SK-N-SH (cell line): Measurements from ENCODE around the gene BRD9. TPM values are rescaled to one million over a fixed set of nuclear protein-coding genes. Genes with fewer than 3 reads are reported as not detected.

Source experiments
- CTCF ChIA-PET: fragments of 300-600, 350-600 bp; formaldehyde crosslinking; extraction: SDS; loops from one replicate; lab custom pipeline; 2021; lab: Yijun Ruan, JAX
- POLR2A ChIA-PET: fragments of 350-600 bp; sonication (Branson Sonifier 250); formaldehyde crosslinking; extraction: SDS; loops from one replicate; lab custom pipeline; 2020; ENCODE audit warnings: antibody characterized with exemption, inconsistent platforms; lab: Yijun Ruan, JAX
- DNase-seq: peaks from one replicate; pipeline ENCODE4 v3.0.0; 2012
- H2AFZ ChIP-seq: fragments of 200-600 bp; sonication (generic); 2 replicates; pipeline ENCODE4 v1.8.1; 2016; ENCODE audit warnings: antibody characterized with exemption, mild to moderate bottlenecking, low read depth
- H3F3A ChIP-seq: fragments of 200-600 bp; sonication (generic); replicated peaks from 2 replicates; pipeline ENCODE3; 2016; ENCODE audit warnings: antibody characterized with exemption, mild to moderate bottlenecking; ENCODE audit not compliant: insufficient read depth
- H3K27ac ChIP-seq, 2 experiments: fragments of 200-500 bp in 1 of 2; fragments of 200-600 bp in 1 of 2; sonication (Bioruptor generic) in 1 of 2; sonication (generic), shearing (Covaris generic) in 1 of 2; 2 replicates each; pipeline versions ENCODE4 v1.5.1 to v1.6.1; 2014 to 2016; ENCODE audit warnings: low read depth in 2 of 2, inconsistent platforms in 1 of 2, low read length in 1 of 2, mild to moderate bottlenecking in 1 of 2, mixed read lengths in 1 of 2
- H3K27me3 ChIP-seq: fragments of 200-600 bp; sonication (generic), shearing (Covaris generic); 2 replicates; pipeline ENCODE4 v1.6.1; 2016; ENCODE audit warnings: mixed run types; ENCODE audit not compliant: insufficient read depth
- H3K36me3 ChIP-seq, 2 experiments: fragments of 200-500 bp in 1 of 2; fragments of 200-600 bp in 1 of 2; sonication (Bioruptor generic) in 1 of 2; sonication (generic) in 1 of 2; replicated peaks in 1 of 2; 2 replicates each; pipeline versions ENCODE3 to v1.5.1; 2014 to 2016; ENCODE audit warnings: low read length in 1 of 2, mild to moderate bottlenecking in 1 of 2; ENCODE audit not compliant: insufficient read depth in 2 of 2, control insufficient read depth in 1 of 2
- H3K4me1 ChIP-seq, 2 experiments: fragments of 200-500 bp in 1 of 2; fragments of 200-600 bp in 1 of 2; sonication (Bioruptor generic) in 1 of 2; sonication (generic), shearing (Covaris generic) in 1 of 2; 2 replicates each; pipeline versions ENCODE4 v1.5.1 to v1.6.1; 2014 to 2016; ENCODE audit warnings: low read depth in 1 of 2, low read length in 1 of 2, mixed run types in 1 of 2; ENCODE audit not compliant: insufficient read depth in 2 of 2, control insufficient read depth in 1 of 2
- H3K4me2 ChIP-seq: fragments of 200-600 bp; sonication (generic), shearing (Covaris generic); 2 replicates; pipeline ENCODE4 v1.6.1; 2017; ENCODE audit warnings: mixed run types
- H3K4me3 ChIP-seq, 2 experiments: fragments of 200-500 bp in 1 of 2; fragments of 200-600 bp in 1 of 2; sonication (Bioruptor generic) in 1 of 2; sonication (generic), shearing (Covaris generic) in 1 of 2; 2 replicates each; pipeline versions ENCODE4 v1.5.1 to v1.8.1; 2014 to 2016; ENCODE audit warnings: low read depth in 2 of 2, inconsistent platforms in 1 of 2, low read length in 1 of 2, mild to moderate bottlenecking in 1 of 2, mixed read lengths in 1 of 2, moderate library complexity in 1 of 2
- H3K79me2 ChIP-seq: fragments of 200-600 bp; sonication (generic); 2 replicates; pipeline ENCODE4 v1.8.1; 2017; ENCODE audit warnings: mild to moderate bottlenecking; ENCODE audit not compliant: insufficient read depth
- H3K9ac ChIP-seq: fragments of 200-600 bp; sonication (generic); 2 replicates; pipeline ENCODE4 v1.6.1; 2017; ENCODE audit warnings: mixed run types
- H3K9me2 ChIP-seq: fragments of 200-600 bp; sonication (generic); 2 replicates; pipeline ENCODE4 v1.6.1; 2017; ENCODE audit warnings: mixed run types
- H3K9me3 ChIP-seq: fragments of 200-600 bp; sonication (generic); 2 replicates; pipeline ENCODE4 v1.6.1; 2017; ENCODE audit warnings: mixed run types, mild to moderate bottlenecking, moderate library complexity
- H4K20me1 ChIP-seq: fragments of 200-600 bp; sonication (generic); 2 replicates; pipeline ENCODE4 v1.6.1; 2017; ENCODE audit warnings: mild to moderate bottlenecking, mixed run types; ENCODE audit not compliant: insufficient read depth
- CHD2 ChIP-seq: fragments of 150-350 bp; IDR thresholded peaks from 2 replicates; pipeline ENCODE4 v1.6.1; 2018; ENCODE audit warnings: low read length; ENCODE audit not compliant: partially characterized antibody
- ELF1 ChIP-seq: IDR thresholded peaks from 2 replicates; pipeline ENCODE4 v1.4.0; 2012
- EZH2phosphoT487 ChIP-seq: fragments of 200-600 bp; sonication (generic); IDR thresholded peaks from 2 replicates; pipeline ENCODE4 v1.6.1; 2017; ENCODE audit warnings: low read depth, mixed run types, mild to moderate bottlenecking, antibody characterized with exemption, moderate library complexity, borderline replicate concordance
- FOSL2 ChIP-seq: IDR thresholded peaks from 2 replicates; pipeline ENCODE4 v1.4.0; 2012; ENCODE audit warnings: low read depth, mild to moderate bottlenecking, moderate library complexity, borderline replicate concordance
- FOXM1 ChIP-seq: IDR thresholded peaks from 2 replicates; pipeline ENCODE4 v1.4.0; 2012; ENCODE audit warnings: low read depth, mild to moderate bottlenecking
- GABPA ChIP-seq: IDR thresholded peaks from 2 replicates; pipeline ENCODE4 v1.4.0; 2012; ENCODE audit warnings: low read depth, mild to moderate bottlenecking
- MEF2A ChIP-seq: IDR thresholded peaks from 2 replicates; pipeline ENCODE4 v1.4.0; 2012; ENCODE audit warnings: low read depth, borderline replicate concordance
- NRF1 ChIP-seq: IDR thresholded peaks from 2 replicates; pipeline ENCODE4 v1.6.1; 2012; ENCODE audit warnings: low read depth, mild to moderate bottlenecking, low read length
- PBX3 ChIP-seq: IDR thresholded peaks from 2 replicates; pipeline ENCODE4; 2012
- RCOR1 ChIP-seq: fragments of 150-350 bp; IDR thresholded peaks from 2 replicates; pipeline ENCODE4 v1.6.1; 2017; ENCODE audit warnings: antibody characterized with exemption, low read length
- RXRA ChIP-seq: IDR thresholded peaks from 2 replicates; pipeline ENCODE4 v1.4.0; 2012; ENCODE audit warnings: low read depth, mild to moderate bottlenecking, borderline replicate concordance
- TAF1 ChIP-seq: IDR thresholded peaks from 2 replicates; pipeline ENCODE4 v1.6.1; 2012; ENCODE audit warnings: low read depth, mild to moderate bottlenecking, low read length, moderate library complexity, borderline replicate concordance
- TCF12 ChIP-seq: IDR thresholded peaks from 2 replicates; pipeline ENCODE4 v1.4.0; 2012
- WGBS: methylation state at CpG from one replicate; pipeline ENCODE4 v1.1.6; 2017; ENCODE audit warnings: low lambda C conversion rate; 5-methylcytosine and 5-hydroxymethylcytosine counted together
- polyA plus RNA-seq, 3 experiments: library from polyadenylated mRNA; depleted of rRNA; stranded (reverse); fragments of >200 nt; gene quantifications; 2 replicates each; pipeline ENCODE4 v1.2.3, GENCODE V29; 2012
- TF ChIP-seq, protein P1 (sequence below): IDR thresholded peaks from 2 replicates; pipeline ENCODE4 v1.4.0; 2012; ENCODE audit warnings: low read depth

BRD9 gene
- polyA plus RNA-seq, 1 of the 3 experiments (the other 2 are of a cell fraction): 19.5 TPM

- Histone ChIP-seq H2AFZ (no peak overlapping the region), H3K36me3 (no peaks in the 10 kb centered on the region), H3K9ac (no peak overlapping the region), H3K27ac (no peak overlapping the region), H3K27me3 (no peaks in the 10 kb centered on the region), H3K4me1 (peaks cover 0 to 6% of the 10 kb centered on the region in 2 experiments; a peak in 1 of 4 replicates), H4K20me1 (no peaks in the 10 kb centered on the region), H3K4me3 (no peak overlapping the region), H3K4me2 (no peak overlapping the region), H3F3A (no peaks in the 10 kb centered on the region), H3K9me2 (no peaks in the 10 kb centered on the region), H3K79me2 (no peaks in the 10 kb centered on the region), H3K9me3 (no peaks in the 10 kb centered on the region)
- 42% methylated on average over 3 of the region's 3 CpGs for WGBS
- TF ChIP-seq PBX3 (no peak), RXRA (no peak)
- ChIA-PET CTCF (no interaction called here), POLR2A (no interaction called here)
- DNase-seq: no peak
Observed at GRCh38 chr5:819078-819477, 73.5 kb downstream of the BRD9 start.

DNA sequence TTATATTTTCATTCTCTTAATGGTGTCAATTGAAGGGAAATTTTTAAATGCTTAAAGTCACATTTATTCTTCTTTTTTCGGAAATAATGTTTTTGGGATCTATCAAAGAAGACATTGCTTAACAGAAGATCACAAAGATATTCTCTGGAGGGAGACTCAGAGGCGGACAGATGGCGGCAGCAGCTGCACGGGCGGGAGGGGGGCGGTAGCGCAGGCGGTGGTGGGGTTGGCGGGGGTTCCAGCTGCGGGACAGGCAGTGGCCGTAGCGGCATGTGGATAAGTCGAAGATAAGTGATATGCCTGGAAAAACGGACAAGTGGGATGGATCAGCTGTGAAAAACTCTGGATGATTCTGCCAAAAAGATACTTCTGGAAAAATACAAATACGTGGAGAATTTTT is 76.4 kb downstream of the BRD9 start:
- no peak for DNase-seq
- ChIA-PET CTCF (interaction anchor here (0.9 kb wide), 1 partner anchor 145 kb away, joined by 3 read pairs; no protein-coding TSS in a partner anchor), POLR2A (no interaction called here)
- H3K9me3 ChIP-seq: no peaks in the 10 kb centered on the region
- H3K27ac ChIP-seq: no peak overlapping the region
- no peaks in the 10 kb centered on the region for H3F3A ChIP-seq
- no peaks in the 10 kb centered on the region for H3K79me2 ChIP-seq
- TF ChIP-seq TCF12 (no peak), GABPA (no peak), FOXM1 (no peak), CHD2 (no peak), MEF2A (no peak), EZH2phosphoT487 (no peak), TAF1 (no peak), NRF1 (no peak), FOSL2 (no peak), ELF1 (no peak)
- TF ChIP-seq, protein P1, sequence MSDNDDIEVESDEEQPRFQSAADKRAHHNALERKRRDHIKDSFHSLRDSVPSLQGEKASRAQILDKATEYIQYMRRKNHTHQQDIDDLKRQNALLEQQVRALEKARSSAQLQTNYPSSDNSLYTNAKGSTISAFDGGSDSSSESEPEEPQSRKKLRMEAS: no peak
- H3K4me2 ChIP-seq: no peak overlapping the region
- no peak overlapping the region for H2AFZ ChIP-seq
- no peak overlapping the region for H3K9ac ChIP-seq
- no peaks in the 10 kb centered on the region for H3K27me3 ChIP-seq
- 27% methylated on average over 15 of the region's 15 CpGs for WGBS
- H4K20me1 ChIP-seq: no peaks in the 10 kb centered on the region
- no peaks in the 10 kb centered on the region for H3K36me3 ChIP-seq
- H3K4me3 ChIP-seq: no peak overlapping the region
- no peaks in the 10 kb centered on the region for H3K9me2 ChIP-seq
- H3K4me1 ChIP-seq: peaks cover 0 to 3% of the 10 kb centered on the region in 2 experiments; a peak in 1 of 4 replicates

GRCh38 chr5:815449-815848 is 77.2 kb downstream of the BRD9 start:
- no peaks in the 10 kb centered on the region for H4K20me1 ChIP-seq

More at GRCh38 chr5:815449-815848, 77.2 kb downstream of the BRD9 start:
- no peak overlapping the region for H2AFZ ChIP-seq
- H3K4me1 ChIP-seq: no peaks in the 10 kb centered on the region
- no peak for DNase-seq
- 47% methylated on average over 3 of the region's 3 CpGs for WGBS
- POLR2A ChIA-PET: no interaction called here
- no peaks in the 10 kb centered on the region for H3K9me3 ChIP-seq
- no peaks in the 10 kb centered on the region for H3F3A ChIP-seq
- no peaks in the 10 kb centered on the region for H3K79me2 ChIP-seq
- CTCF ChIA-PET: interaction anchor here (0.9 kb wide), 1 partner anchor 144 kb away, joined by 3 read pairs; no protein-coding TSS in a partner anchor
- H3K4me2 ChIP-seq: no peak overlapping the region
- no peak for TF ChIP-seq CHD2
- TF ChIP-seq EZH2phosphoT487: no peak
- TF ChIP-seq RCOR1: no peak
- TF ChIP-seq GABPA: no peak
- no peaks in the 10 kb centered on the region for H3K9me2 ChIP-seq
- no peak overlapping the region for H3K27ac ChIP-seq
- no peaks in the 10 kb centered on the region for H3K36me3 ChIP-seq
- H3K27me3 ChIP-seq: no peaks in the 10 kb centered on the region
- no peak overlapping the region for H3K4me3 ChIP-seq
- H3K9ac ChIP-seq: no peak overlapping the region

Other genes starting within 250 kb of the BRD9 start
- gene TPPP, start 199.4 kb downstream of the BRD9 start, polyA plus RNA-seq (2012; rRNA removed): 0.05 and 0.10 TPM in 2 replicates
- not detected in 2 replicates for gene ZDHHC11B, start 108.1 kb downstream of the BRD9 start, polyA plus RNA-seq (2012; rRNA removed)
- gene ZDHHC11, start 41.8 kb downstream of the BRD9 start, polyA plus RNA-seq (2012; rRNA removed): 0.65 and 0.76 TPM in 2 replicates
- gene TRIP13, start 83 bp upstream of the BRD9 start, polyA plus RNA-seq (2012; rRNA removed): 21.2 and 24.1 TPM in 2 replicates
- not detected in 2 replicates for gene NKD2, start 116.0 kb upstream of the BRD9 start, polyA plus RNA-seq (2012; rRNA removed)
- 2.3 and 2.6 TPM in 2 replicates for gene SLC12A7, start 219.3 kb upstream of the BRD9 start, polyA plus RNA-seq (2012; rRNA removed)